NOMO-1 treated with dmso at 0.1 percent for 144 hours (cell line): ENCODE measurements around the gene PRDM12.

Experiments used
- DNase-seq: peaks from one replicate; lab custom pipeline; 2025; ENCODE audit not compliant: unreplicated experiment; lab: John Stamatoyannopoulos, UW

PRDM12 gene

DNA sequence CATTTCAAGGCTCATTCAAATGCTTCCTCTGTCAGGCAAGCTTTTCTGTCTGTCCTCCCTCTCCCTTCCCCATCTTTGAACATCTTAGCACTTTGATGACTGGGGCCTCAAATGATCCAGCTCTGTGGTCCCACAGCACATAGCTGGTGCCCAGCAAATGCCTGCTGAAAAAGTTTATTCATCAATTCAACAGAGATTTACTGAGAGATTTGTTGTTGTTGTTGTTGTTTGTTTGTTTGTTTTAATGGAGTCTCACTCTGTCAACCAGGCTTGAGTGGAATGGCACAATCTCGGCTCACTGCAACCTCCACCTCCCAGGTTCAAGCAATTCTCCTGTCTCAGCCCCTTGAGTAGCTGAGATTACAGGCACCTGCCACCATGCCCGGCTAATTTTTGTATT is 23.2 kb downstream of the PRDM12 start:
- DNase-seq = no peak

DNA sequence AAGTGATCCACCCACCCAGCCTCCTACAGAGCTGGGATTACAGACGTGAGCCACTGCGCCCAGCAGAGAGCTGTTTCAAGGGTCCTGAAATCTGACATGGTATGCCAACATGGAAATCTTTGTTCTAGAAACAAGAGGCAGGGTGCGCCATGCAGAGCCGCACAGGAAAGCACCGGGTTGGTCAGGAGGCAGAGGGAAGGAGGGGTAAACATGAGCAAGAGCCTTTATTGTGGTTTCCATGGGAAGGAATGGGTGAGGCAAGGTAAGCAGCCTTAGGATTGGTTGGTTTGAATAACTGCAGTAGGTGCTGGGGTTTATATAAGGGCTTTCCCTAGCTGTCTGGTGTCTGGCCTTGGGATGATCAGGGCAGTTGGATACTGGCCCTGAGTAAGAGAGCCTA is 23.7 kb downstream of the PRDM12 start:
- DNase-seq = no peak

DNA sequence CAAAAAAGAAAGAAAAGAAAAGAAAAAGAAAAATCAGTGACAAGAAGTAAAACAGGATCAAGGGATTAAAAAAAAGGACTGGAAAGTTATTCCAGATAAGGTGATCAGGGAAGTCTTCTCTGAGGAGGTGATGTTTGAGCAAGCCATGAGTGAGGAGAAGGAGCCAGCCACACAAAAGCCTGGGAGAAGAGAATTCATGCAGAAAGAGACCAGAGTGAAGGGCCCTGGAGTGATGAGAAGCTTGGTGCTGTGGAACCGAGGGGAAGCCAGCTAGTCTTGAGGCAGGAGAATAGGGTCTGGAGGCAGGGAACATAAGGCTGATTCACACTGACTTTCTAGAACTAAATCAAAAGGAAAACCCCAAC is 25.2 kb downstream of the PRDM12 start:
- DNase-seq = no peak

DNA sequence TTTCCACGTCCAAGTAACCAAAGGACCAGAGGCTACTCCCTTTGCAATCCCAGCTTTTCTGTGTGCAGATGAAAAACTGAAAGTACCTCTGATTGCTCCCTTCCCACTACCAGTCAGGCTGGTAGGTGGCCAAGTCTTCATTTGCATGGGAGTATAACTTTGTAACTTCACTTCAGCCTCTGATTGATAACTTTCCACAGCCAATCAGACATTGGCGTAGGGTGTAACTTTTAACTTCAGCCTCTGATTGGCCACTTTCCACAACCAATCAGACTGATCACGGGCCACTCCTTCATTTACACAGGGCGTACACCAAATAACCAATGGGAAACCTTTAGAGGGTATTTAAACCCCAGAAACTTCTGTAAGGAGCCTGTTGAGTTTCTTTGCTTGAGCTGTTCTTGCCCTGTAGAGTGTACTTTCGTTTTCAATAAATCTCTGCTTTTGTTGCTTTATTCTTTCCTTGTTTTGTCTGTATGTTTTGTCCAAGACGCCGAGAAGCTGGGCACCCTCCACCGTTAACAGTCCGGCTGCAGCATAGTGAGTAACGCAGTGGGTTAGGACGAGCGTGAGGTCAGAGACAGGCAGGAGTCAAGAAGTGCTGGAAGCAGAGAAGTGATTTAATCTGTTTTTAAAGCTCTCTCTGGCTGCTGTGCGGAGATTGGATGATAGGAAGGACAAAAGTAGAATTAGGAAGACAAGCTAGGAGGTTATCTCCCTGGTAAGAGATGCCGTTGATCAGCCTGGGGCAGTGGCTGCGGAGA is 25.7 kb downstream of the PRDM12 start:
- DNase-seq = peak; percentile 84

DNA sequence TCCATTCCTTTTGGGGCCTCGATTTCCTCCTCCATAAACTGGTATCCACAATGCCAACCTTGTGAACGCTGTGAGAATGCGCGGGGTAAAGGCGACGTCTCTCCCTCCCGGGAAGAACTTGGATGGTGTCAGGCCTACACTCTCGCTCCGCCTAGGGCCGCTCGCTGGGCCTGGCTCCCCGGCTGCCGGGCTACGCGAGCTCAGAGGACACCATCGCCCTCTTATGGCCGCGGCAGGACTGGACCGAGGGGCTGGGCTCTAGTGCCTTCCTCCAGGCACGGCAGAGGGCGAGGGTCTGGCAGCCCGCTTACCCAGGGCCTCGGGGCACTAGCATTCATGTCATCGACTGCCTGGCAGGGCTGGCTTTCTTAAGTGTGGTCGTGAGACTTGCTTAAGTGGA is 27.9 kb downstream of the PRDM12 start:
- no peak for DNase-seq

DNA sequence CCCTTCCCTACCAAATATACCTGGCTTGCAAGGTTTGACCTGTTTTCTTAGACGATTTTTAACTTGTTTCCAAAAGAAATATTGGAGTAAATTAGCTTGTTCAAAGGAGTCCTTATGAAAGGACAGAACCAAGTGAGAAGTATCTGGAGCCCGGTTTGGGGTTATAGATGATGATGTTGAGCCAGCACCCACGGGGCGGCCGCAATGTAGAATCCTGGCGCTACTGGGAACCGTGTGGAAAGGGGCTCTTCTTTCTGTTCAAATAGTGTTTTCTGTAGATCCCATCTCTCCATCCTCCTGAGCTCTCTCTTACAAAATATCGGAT is 28.7 kb downstream of the PRDM12 start:
- DNase-seq = no peak

DNA sequence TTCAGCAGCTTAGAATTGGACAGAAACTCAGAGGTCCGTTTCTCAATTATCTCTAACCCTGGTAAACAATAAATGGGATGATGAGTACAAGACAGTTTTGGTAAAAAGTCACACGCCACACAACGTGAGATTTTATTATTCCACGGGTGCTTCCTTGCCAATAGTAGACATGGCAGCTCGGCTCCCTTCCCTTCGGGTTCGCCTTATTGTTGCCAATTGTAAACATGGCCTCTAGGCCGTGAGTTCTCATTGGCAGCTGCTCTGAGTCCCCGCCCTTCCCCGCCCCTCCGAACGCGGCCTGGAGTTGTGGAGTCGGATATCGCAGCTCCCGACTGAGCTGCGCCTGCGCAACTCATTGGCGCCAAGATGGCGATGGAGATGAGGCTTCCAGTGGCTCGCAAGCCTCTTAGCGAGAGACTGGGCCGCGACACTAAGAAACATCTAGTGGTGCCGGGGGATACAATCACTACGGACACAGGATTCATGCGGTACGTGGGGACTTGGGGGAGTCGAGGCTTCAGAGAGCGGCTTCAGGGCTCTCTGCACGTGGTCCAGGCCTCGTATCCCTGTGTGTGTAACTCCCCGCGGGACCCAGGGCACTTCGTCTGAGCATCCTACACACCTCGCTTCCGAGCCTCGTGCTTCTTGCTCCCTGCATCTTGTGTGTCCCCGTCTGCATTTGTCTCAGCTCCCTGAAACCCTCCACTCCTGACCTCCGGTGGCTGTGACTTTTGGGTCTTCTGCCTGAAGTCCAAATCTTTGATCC is 29.2 kb downstream of the PRDM12 start, which contains the start of gene EXOSC2:
EXOSC2 (plus strand) TSS at position 355 of the 766 bp plus-strand sequence; CDS start at position 367, 12 bp downstream.
- peak; percentile 95 for DNase-seq

DNA sequence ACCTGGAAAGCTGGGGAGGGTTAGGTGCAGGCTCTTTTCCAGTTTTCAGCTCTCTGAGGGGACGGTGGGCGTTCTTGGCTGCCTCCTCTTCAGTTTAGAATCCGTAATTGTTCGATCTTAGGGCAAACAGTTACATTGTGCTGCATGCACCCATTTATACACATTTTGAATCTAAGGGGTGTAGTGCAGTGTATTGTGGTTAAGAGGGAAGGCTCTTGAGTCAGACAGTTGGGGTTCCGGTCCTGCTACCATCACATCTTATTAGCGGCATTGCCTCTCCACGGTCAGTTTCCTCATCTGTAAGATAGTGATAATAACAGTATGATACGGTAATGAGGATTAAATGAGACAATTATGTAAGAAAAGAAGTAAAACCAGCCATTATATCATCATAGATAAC is 29.8 kb downstream of the PRDM12 start:
- DNase-seq = no peak

DNA sequence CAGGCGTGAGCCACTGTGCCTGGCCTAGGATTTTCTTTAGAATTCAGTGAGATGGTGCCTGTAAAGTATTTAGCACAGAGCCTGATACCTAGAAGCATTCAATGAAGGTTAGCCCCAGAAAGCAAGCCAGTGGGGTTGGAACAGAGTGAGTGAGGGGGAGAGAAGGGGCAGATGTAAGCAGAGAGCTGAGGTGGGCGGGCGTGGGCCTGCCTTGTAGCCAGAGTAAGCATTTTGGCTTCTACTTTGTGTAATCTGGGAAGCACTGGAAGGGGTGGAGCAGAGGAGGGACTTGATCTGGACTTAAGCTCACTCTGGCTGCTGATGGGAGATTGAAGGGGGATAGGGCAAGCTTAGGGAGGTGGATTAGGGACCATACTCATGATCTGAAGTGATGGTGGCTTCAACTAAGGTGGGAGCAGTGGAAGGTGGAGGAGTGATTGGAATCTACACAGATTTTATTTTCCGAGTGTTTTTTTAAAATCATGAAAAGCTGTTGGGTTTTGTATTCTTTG is 31.8 kb downstream of the PRDM12 start:
- no peak for DNase-seq

DNA sequence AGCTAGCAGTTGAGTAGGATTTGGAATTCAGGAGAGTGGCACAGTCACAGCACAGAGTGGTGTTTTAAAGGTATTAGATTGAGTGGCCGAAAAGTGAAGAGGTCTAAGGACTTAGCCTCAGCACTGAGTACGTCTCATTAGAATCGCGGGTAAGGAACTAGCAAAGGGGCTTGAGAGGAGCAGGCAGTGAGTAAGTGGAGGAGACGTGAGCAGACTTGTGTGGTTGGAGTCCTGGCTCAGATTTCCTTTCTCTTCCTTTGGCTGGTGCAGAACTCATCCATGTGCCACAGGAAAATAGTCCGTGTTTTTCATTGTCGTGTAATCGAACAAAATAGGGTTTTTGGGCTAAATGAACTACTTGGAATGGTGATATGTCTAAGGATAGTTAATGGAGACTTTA is 32.6 kb downstream of the PRDM12 start:
- DNase-seq = no peak

DNA sequence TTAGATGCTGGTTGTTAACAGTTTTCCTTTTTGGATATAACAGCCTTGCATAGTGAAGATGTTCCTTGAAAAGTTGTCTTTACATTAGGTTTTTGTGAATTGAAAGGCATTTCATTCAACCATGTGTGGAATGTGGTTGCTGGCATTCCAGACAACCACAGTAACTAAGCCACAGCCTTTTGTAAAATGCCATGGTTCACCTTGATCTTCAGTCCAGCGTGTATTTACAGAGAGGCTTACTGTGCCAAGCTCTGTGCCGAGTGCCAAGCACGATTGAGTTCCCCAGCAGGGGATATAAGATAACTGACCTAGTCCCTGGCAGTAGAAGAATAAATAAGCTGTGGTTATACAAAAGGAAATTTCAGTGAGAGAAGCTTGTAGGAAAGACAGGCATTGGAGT is 34.1 kb downstream of the PRDM12 start:
- no peak for DNase-seq

DNA sequence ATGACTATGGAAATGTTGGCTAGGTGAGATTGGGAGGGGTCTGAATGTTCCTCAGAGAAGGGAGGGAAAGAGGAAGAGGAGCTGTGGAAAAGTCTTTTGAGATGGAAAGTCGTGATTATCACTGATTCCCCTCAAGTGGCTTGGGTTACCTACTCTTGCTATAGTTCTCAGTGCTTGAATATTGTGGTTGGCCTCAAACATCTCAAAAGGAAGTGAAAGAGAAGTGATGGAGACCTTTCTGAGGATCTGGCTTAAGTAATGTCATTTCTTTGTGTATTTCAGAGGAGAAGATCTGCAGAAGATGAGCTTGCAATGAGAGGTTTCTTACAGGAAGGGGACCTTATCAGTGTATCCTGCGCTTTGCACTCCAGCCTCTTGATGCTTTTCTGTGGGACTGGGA is 34.7 kb downstream of the PRDM12 start:
- no peak for DNase-seq

DNA sequence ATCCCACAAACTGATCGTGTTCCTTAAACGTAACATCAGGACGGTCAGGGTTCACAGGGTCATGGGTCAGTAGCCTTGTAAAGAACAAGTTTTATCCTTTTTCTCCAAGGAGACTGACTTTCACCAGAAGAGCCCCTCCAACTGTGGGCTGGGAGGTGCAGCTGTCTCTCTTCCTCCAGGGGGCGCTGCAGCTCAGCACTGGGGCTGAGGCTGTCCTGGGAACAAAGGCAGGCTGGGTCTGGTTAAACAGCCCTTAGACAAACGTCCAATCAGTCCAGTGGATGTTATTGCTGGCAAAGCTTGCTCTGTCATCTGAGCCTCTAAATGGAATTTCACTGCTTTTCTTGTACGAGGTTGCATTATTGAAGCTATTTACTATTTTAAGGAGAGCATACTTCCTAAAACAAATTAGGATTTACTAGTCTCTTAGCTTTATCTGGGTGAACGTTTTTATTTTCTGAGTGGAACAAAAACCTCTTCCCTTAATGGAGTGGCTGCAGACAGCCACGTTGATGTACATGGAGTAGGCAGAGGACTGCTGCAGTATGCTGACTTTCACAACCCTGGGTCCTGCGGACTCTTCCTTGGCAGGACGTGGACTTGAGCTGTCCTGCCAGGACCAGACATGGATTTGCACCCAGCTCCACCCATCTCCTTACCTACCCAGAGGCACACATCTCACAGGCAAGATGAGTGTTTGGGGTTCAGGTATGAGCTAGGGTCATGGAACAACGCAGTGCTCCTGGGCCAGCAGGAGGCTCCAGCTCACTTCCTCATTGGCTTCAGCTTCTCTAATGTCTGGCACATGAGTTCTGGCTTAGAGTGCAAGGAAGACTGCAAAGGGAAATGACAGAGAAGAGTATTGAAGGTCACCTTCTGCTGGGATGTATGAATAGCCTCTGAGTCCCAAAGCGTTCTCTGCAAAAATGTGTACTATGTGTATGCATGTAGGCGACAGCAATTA is 36.9 kb downstream of the PRDM12 start:
- no peak for DNase-seq

DNA sequence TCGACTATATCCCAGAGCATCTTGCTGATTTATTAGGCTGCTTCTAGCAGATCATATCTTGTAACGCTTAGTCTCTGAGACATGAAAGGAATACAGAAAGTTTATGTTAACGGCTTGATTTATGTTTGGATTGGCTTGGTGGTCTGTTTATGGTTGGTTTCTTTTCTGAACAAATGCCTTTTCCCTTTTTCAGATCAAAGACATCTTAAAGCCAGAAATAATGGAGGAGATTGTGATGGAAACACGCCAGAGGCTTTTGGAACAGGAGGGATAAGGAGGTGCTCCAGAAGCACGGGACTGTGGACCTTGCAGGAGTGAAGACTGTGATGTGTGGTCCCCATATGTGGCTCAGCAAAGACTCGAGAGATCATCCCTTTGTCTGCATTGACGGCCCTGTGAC is 39.1 kb downstream of the PRDM12 start:
- no peak for DNase-seq

DNA sequence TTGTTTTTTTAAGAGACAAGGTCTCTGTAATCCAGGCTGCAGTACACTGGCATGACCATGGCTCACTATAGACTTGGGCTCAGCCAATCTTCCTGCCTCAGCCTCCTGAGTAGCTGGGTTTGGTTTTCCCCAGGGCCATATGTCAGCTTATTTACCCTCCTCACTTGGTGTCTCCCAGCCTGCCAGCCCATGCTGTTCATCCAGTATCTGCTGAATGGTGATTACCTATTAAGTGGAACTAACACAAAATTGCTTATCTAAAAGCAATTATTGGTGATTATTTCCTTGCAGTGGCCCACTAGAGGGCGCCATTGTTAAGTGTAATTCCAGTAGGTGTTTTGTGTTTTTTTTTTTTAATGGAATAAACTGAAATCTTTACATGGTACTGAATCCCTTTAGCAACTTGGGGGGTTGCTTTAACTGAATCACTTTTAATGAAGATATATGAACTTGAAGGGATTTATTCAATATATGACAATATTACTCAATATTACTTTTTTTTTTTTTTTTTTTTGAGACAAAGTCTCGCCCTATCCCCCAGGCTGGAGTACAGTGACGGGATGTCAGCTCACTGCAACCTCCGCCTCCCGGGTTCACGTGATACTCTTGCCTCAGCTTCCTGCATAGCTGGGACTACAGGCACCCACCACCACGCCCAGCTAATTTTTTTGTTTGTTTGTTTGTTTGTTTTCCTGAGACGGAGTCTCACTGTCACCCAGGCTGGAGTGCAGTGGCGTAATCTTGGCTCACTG is 43.0 kb downstream of the PRDM12 start:
- peak; percentile 17 for DNase-seq

DNA sequence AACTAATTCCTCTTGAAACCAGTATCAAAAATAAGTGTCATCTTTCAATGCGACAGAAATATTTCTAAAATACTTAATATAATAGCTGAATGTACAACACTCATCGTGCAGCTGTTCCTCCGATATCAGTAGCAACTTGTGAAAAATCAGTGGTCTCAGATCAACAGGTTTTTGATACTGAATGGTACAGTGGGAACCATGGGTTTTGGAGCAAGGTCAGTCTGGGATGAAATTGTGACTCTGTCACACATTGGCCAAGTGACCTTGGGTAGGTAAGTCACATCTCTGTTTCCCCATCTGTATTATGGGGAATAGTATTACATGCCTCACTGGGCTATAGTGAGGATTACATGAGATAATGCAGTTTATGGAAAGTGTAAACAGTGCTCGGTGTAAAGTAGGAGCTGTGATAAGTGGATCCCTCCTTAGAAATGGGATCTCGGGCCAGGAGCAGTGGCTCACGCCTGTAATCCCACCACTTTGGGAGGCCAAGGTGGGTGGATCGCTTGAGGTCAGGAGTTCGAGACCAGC is 46.5 kb downstream of the PRDM12 start:
- no peak for DNase-seq

DNA sequence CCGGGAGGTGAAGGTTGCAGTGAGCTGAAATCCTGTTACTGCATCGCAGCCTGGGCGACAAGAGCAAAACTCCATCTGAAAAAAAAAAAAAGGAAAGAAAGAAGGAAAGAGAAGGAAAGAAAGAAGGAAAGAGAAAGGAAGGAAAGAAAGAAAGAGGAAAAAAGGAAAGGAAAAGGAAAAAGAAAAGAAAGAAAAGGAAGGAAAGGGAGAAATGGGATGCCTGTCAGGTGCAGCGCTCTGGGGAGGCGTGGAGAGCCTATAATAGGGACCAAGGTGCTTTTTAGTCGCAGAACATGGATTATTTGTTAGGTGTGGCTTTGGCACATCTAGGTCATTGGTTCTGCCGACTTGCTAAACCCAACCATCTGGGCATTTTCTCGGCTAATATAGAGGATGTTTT is 47.1 kb downstream of the PRDM12 start:
- no peak for DNase-seq

DNA sequence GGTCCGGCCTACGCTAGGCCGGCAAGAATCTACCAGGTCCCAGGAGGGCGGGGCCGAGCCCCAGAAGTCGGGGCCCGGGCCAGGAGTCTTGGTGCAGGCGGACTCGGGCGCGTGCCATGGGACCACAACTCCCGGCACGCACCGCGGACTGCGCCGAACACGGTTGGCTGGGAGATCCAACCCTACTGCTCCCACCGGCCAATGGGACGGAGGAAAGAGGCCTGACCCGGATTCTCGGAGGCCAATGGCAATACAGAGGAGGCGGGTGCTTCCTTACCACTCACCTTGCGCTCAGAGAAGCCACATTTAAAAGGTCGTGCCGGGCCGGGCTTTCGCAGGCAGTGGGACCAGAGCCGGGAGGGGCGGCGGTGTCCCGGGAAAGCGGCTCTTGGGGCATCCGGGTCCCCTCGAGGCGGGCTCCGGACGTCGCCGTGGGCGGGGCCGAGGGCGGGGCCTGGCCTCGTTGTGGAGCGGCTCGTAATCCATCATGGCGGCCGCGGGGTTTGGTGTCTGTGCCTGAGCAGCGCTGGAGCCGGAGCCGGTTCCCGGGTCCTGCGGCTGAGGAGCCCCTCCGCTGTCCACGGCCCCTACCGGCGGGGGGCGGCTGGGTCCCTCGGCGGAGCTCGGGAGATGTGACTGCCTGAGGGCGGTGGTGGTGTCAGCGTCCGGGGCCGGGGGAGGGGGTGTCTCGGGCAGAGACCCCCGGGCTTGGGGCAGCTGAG is 48.3 kb downstream of the PRDM12 start:
- peak; percentile 92 for DNase-seq

DNA sequence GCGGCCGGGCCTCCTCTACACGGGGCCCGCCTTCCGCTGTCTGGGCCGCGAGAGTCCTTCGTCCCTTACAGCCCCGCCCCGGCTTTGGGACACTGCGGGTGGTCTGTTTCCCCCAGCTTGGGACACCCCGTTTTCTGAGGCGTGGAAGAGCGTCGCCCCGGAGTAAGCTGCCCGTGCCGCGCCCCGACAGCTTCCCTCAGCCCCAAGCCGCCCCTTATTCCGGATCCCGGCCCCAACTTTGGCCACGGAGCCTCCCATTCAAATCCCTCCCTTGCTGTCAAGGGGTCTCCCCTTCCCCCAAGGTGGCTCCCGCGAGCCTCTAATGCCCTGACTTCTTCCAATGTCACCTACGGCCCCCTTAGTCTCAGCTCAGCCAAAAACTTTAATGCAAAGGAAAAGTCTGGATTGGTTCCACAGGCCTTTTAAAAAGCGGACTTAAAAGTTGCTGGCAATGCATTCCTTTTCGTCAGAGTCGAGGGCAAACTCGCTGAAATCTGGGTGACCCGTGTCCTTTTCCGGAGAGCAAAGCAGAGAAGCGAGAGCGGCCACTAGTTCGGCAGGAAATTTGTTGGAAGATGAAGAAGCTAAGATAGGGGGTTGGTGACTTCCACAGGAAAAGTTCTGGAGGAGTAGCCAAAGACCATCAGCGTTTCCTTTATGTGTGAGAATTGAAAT is 49.0 kb downstream of the PRDM12 start:
- DNase-seq = no peak
